ENCODE results near the gene ITFG1. TPM values are rescaled to one million over a fixed set of nuclear protein-coding genes. Genes with fewer than 3 reads are reported as not detected.

The ITFG1 gene
- total RNA-seq (10 to 100 TPM; 50.4 to 61.9 TPM), polyA plus RNA-seq (10 to 100 TPM; 37.4 to 46.8 TPM)
- long read RNA-seq, donor 1, transcript ITFG1-201 (18 exons, 3,400 nt), result major isoform, 139 of 180 reads
- long read RNA-seq, donor 1, partial matches to known transcripts, result 17 of 180 reads
- long read RNA-seq, donor 1, other reads (novel, unspliced or antisense), result 24 of 180 reads
- long read RNA-seq, donor 2, transcript ITFG1-201 (18 exons, 3,400 nt), result major isoform, 39 of 76 reads
- long read RNA-seq, donor 2, partial matches to known transcripts, result 10 of 76 reads
- long read RNA-seq, donor 2, other reads (novel, unspliced or antisense), result 27 of 76 reads

- Histone ChIP-seq H3K36me3 (ENCODE audit: control insufficient read depth in 1 of 2, insufficient read depth in 2 of 2, low read length in 1 of 2) (peaks cover 0 to under 1% of the 10 kb centered on the region in 2 donors), H3K4me3 (ENCODE audit: low read length in 2 of 2) (peak within 1 kb of the TSS; percentile 54 to 94), H3K4me1 (ENCODE audit: control insufficient read depth in 1 of 2, insufficient read depth in 2 of 2, low read length in 2 of 2) (peaks cover 0 to 4% of the 10 kb centered on the region in 2 donors), H3K27me3 (ENCODE audit: control insufficient read depth in 1 of 2, insufficient read depth in 2 of 2, low read length in 1 of 2) (no peaks in the 10 kb centered on the region), H3K27ac (ENCODE audit: low read depth in 1 of 2, low read length in 2 of 2) (peak within 1 kb of the TSS; percentile 81 to 85), H3K9me3 (ENCODE audit: control insufficient read depth, low read length) (no peaks in the 10 kb centered on the region)
- peak; percentile 94 to 98 for DNase-seq
- peak; percentile 98 for ATAC-seq (ENCODE audit: low FRiP score)
- intact Hi-C loops (cut with DNase I), result loop anchor here in 1 of 2 donors (10.0 kb wide), 1 partner anchor 174 kb away; no protein-coding TSS in a partner anchor
- WGBS, 2 donors, result 0% methylated on average over 74 to 82 of the region's 82 CpGs
Observed at GRCh38 chr16:47460711-47461597, at the start of gene ITFG1, which contains the start of gene PHKB. Gene ITFG1 (minus strand): TSS chr16:47461063. CDS start chr16:47461045, 18 bp downstream. Gene PHKB (plus strand): TSS chr16:47461331. CDS start chr16:47461351, 20 bp downstream.

GRCh38 chr16:47507701-47508100, 46.8 kb upstream of the ITFG1 start:
- no peaks in the 10 kb centered on the region for H3K4me1 ChIP-seq (ENCODE audit: control insufficient read depth in 1 of 2, insufficient read depth in 2 of 2, low read length in 2 of 2)
- DNase-seq (no peak), ATAC-seq (ENCODE audit: low FRiP score) (no peak)
- no peaks in the 10 kb centered on the region for H3K9me3 ChIP-seq (ENCODE audit: control insufficient read depth, low read length)
- peaks cover 0 to 12% of the 10 kb centered on the region in 2 donors for H3K36me3 ChIP-seq (ENCODE audit: control insufficient read depth in 1 of 2, insufficient read depth in 2 of 2, low read length in 1 of 2)
- intact Hi-C loops (cut with DNase I), result no loop called here
- H3K27me3 ChIP-seq (ENCODE audit: control insufficient read depth in 1 of 2, insufficient read depth in 2 of 2, low read length in 1 of 2), result no peaks in the 10 kb centered on the region
- WGBS, 2 donors, result 22 to 44% methylated on average over 1 of the region's 1 CpG
- H3K4me3 ChIP-seq (ENCODE audit: low read length in 2 of 2), result no peak overlapping the region
- no peak overlapping the region for H3K27ac ChIP-seq (ENCODE audit: low read depth in 1 of 2, low read length in 2 of 2)

GRCh38 chr16:47506800-47507199, 45.9 kb upstream of the ITFG1 start:
- H3K4me1 ChIP-seq (ENCODE audit: control insufficient read depth in 1 of 2, insufficient read depth in 2 of 2, low read length in 2 of 2), result no peaks in the 10 kb centered on the region
- H3K9me3 ChIP-seq (ENCODE audit: control insufficient read depth, low read length), result no peaks in the 10 kb centered on the region
- peaks cover 0 to 11% of the 10 kb centered on the region in 2 donors for H3K36me3 ChIP-seq (ENCODE audit: control insufficient read depth in 1 of 2, insufficient read depth in 2 of 2, low read length in 1 of 2)
- intact Hi-C loops (cut with DNase I), result no loop called here
- H3K4me3 ChIP-seq (ENCODE audit: low read length in 2 of 2), result no peak overlapping the region
- ATAC-seq (ENCODE audit: low FRiP score), result no peak
- no peaks in the 10 kb centered on the region for H3K27me3 ChIP-seq (ENCODE audit: control insufficient read depth in 1 of 2, insufficient read depth in 2 of 2, low read length in 1 of 2)
- H3K27ac ChIP-seq (ENCODE audit: low read depth in 1 of 2, low read length in 2 of 2), result no peak overlapping the region
- no peak for DNase-seq
- WGBS, 2 donors, result 62 to 72% methylated on average over 2 of the region's 2 CpGs

GRCh38 chr16:47504599-47504998, 43.7 kb upstream of the ITFG1 start:
- ATAC-seq (ENCODE audit: low FRiP score), result no peak
- WGBS, 2 donors, result 92 to 100% methylated on average over 7 of the region's 7 CpGs
- H3K36me3 ChIP-seq (ENCODE audit: control insufficient read depth in 1 of 2, insufficient read depth in 2 of 2, low read length in 1 of 2), result peaks cover 0 to 12% of the 10 kb centered on the region in 2 donors

GRCh38 chr16:47503936-47504335, 43.1 kb upstream of the ITFG1 start:
- ATAC-seq (ENCODE audit: low FRiP score) (no peak), DNase-seq (no peak)
- intact Hi-C loops (cut with DNase I), result no loop called here
- H3K4me3 ChIP-seq (ENCODE audit: low read length in 2 of 2), result no peak overlapping the region
- H3K4me1 ChIP-seq (ENCODE audit: control insufficient read depth in 1 of 2, insufficient read depth in 2 of 2, low read length in 2 of 2), result no peaks in the 10 kb centered on the region
- no peaks in the 10 kb centered on the region for H3K27me3 ChIP-seq (ENCODE audit: control insufficient read depth in 1 of 2, insufficient read depth in 2 of 2, low read length in 1 of 2)
- peaks cover 0 to 15% of the 10 kb centered on the region in 2 donors for H3K36me3 ChIP-seq (ENCODE audit: control insufficient read depth in 1 of 2, insufficient read depth in 2 of 2, low read length in 1 of 2)
- H3K27ac ChIP-seq (ENCODE audit: low read depth in 1 of 2, low read length in 2 of 2), result no peak overlapping the region
- H3K9me3 ChIP-seq (ENCODE audit: control insufficient read depth, low read length), result no peaks in the 10 kb centered on the region
- WGBS, 2 donors, result 96 to 97% methylated on average over 1 of the region's 1 CpG

More at GRCh38 chr16:47504599-47504998, 43.7 kb upstream of the ITFG1 start:
- Histone ChIP-seq H3K27ac (ENCODE audit: low read depth in 1 of 2, low read length in 2 of 2) (no peak overlapping the region), H3K4me1 (ENCODE audit: control insufficient read depth in 1 of 2, insufficient read depth in 2 of 2, low read length in 2 of 2) (no peaks in the 10 kb centered on the region), H3K27me3 (ENCODE audit: control insufficient read depth in 1 of 2, insufficient read depth in 2 of 2, low read length in 1 of 2) (no peaks in the 10 kb centered on the region), H3K9me3 (ENCODE audit: control insufficient read depth, low read length) (no peaks in the 10 kb centered on the region), H3K4me3 (ENCODE audit: low read length in 2 of 2) (no peak overlapping the region)
- no peak for DNase-seq
- intact Hi-C loops (cut with DNase I), result no loop called here

- peaks cover 0 to 17% of the 10 kb centered on the region in 2 donors for H3K36me3 ChIP-seq (ENCODE audit: control insufficient read depth in 1 of 2, insufficient read depth in 2 of 2, low read length in 1 of 2)
- 97 to 98% methylated on average over 9 of the region's 9 CpGs for WGBS, 2 donors
- no peak for ATAC-seq (ENCODE audit: low FRiP score)
Observed at GRCh38 chr16:47499700-47500264, 38.9 kb upstream of the ITFG1 start.

GRCh38 chr16:47499080-47499699, 38.3 kb upstream of the ITFG1 start:
- Histone ChIP-seq H3K27ac (ENCODE audit: low read depth in 1 of 2, low read length in 2 of 2) (no peak overlapping the region), H3K27me3 (ENCODE audit: control insufficient read depth in 1 of 2, insufficient read depth in 2 of 2, low read length in 1 of 2) (no peaks in the 10 kb centered on the region), H3K9me3 (ENCODE audit: control insufficient read depth, low read length) (no peaks in the 10 kb centered on the region), H3K36me3 (ENCODE audit: control insufficient read depth in 1 of 2, insufficient read depth in 2 of 2, low read length in 1 of 2) (peaks cover 0 to 15% of the 10 kb centered on the region in 2 donors), H3K4me3 (ENCODE audit: low read length in 2 of 2) (no peak overlapping the region), H3K4me1 (ENCODE audit: control insufficient read depth in 1 of 2, insufficient read depth in 2 of 2, low read length in 2 of 2) (no peaks in the 10 kb centered on the region)
- intact Hi-C loops (cut with DNase I), result no loop called here
- DNase-seq (no peak), ATAC-seq (ENCODE audit: low FRiP score) (no peak)
- 96 to 97% methylated on average over 2 of the region's 2 CpGs for WGBS, 2 donors

More at GRCh38 chr16:47499700-47500264, 38.9 kb upstream of the ITFG1 start:
- intact Hi-C loops (cut with DNase I), result no loop called here
- no peak for DNase-seq
- no peaks in the 10 kb centered on the region for H3K4me1 ChIP-seq (ENCODE audit: control insufficient read depth in 1 of 2, insufficient read depth in 2 of 2, low read length in 2 of 2)
- H3K27me3 ChIP-seq (ENCODE audit: control insufficient read depth in 1 of 2, insufficient read depth in 2 of 2, low read length in 1 of 2), result no peaks in the 10 kb centered on the region
- no peaks in the 10 kb centered on the region for H3K9me3 ChIP-seq (ENCODE audit: control insufficient read depth, low read length)
- H3K4me3 ChIP-seq (ENCODE audit: low read length in 2 of 2), result no peak overlapping the region
- H3K27ac ChIP-seq (ENCODE audit: low read depth in 1 of 2, low read length in 2 of 2), result no peak overlapping the region

All from aorta (tissue), 5 donors.